Measurements from ENCODE around the gene RBSN.

- TF ChIP-seq CTCF (IDR thresholded peaks at IDR 0.05) (no peak), POLR2A (IDR thresholded peaks at IDR 0.05) (no peak)
These were observed 3.9 kb upstream of the RBSN start for GRCh38 chr3:15102836-15103235.

Measured in ovary (tissue), 3 donors.